Panc1 (cell line): ENCODE results near the gene DEK. TPM values are rescaled to one million over a fixed set of nuclear protein-coding genes. Genes with fewer than 3 reads are reported as not detected.

Experiments
- ATAC-seq: fragments of 200-7000 bp; cut with Tn5 transposase; 2 replicates; pipeline ENCODE4 v1.9.1; 2020; ENCODE audit warnings: mild to moderate bottlenecking, moderate library complexity
- BruUV-seq: library from RNA; stranded (reverse); fragments of 400-500 nt; replicated peaks from 2 replicates; lab custom pipeline; 2021; lab: Mats Ljungman, UMichigan
- CTCF ChIA-PET: fragments of 300-600 bp; sonication (Branson Sonifier 250); formaldehyde crosslinking; loops from one replicate; lab custom pipeline; 2022; ENCODE audit warnings: antibody characterized with exemption; lab: Charles Lee
- POLR2A ChIA-PET: fragments of 300-600 bp; sonication (Branson Sonifier 250); formaldehyde crosslinking; loops from one replicate; lab custom pipeline; 2022; ENCODE audit warnings: antibody characterized with exemption; lab: Charles Lee
- DNase-seq: peaks from one replicate; pipeline ENCODE4 v3.0.0-alpha.2; 2010; ENCODE audit warnings: low read depth, low spot score
- H3K27ac ChIP-seq: 2 replicates; pipeline ENCODE4 v1.5.1; 2011; ENCODE audit warnings: mild to moderate bottlenecking, low read length, inconsistent platforms
- H3K27me3 ChIP-seq: fragments of 200-500 bp; sonication (Bioruptor generic); 2 replicates; pipeline ENCODE4 v1.6.0; 2014; ENCODE audit warnings: low read length, inconsistent platforms; ENCODE audit not compliant: control insufficient read depth, insufficient read depth
- H3K36me3 ChIP-seq: fragments of 200-500 bp; sonication (Bioruptor generic); 2 replicates; pipeline ENCODE4 v1.5.1; 2014; ENCODE audit warnings: inconsistent platforms, mild to moderate bottlenecking, low read length, moderate library complexity; ENCODE audit not compliant: control insufficient read depth, insufficient read depth
- H3K4me1 ChIP-seq: 2 replicates; pipeline ENCODE4 v1.5.1; 2011; ENCODE audit warnings: inconsistent platforms, mild to moderate bottlenecking, low read length, moderate library complexity; ENCODE audit not compliant: control insufficient read depth, insufficient read depth
- H3K4me3 ChIP-seq, 2 experiments: 2 replicates each; pipeline ENCODE4 v1.5.1; 2011 to 2012; ENCODE audit warnings: low read depth in 2 of 2, low read length in 2 of 2, mild to moderate bottlenecking in 2 of 2, inconsistent platforms in 1 of 2, moderate library complexity in 1 of 2
- H3K9me3 ChIP-seq: fragments of 200-500 bp; sonication (Bioruptor generic); 2 replicates; pipeline ENCODE4 v1.5.1; 2014; ENCODE audit warnings: low read depth, mild to moderate bottlenecking, inconsistent platforms, low read length, moderate library complexity; ENCODE audit not compliant: control insufficient read depth, insufficient read depth
- CTCF ChIP-seq: fragments of 450-650 bp; IDR thresholded peaks from 2 replicates; pipeline ENCODE4 v1.5.1; 2017; ENCODE audit warnings: mild to moderate bottlenecking
- POLR2AphosphoS5 ChIP-seq: IDR thresholded peaks from 2 replicates; pipeline ENCODE4 v1.6.1; 2012; ENCODE audit warnings: mild to moderate bottlenecking, low read depth, low read length, moderate library complexity
- REST ChIP-seq, 2 experiments: IDR thresholded peaks; 2 replicates each; pipeline ENCODE4 v1.6.1; 2011 to 2012; ENCODE audit warnings: low read depth in 2 of 2, control low read depth in 1 of 2, low read length in 1 of 2, mild to moderate bottlenecking in 1 of 2, moderate library complexity in 1 of 2; ENCODE audit not compliant: insufficient read depth in 1 of 2
- SIN3A ChIP-seq: IDR thresholded peaks from 2 replicates; pipeline ENCODE4 v1.6.1; 2012; ENCODE audit warnings: low read depth, mild to moderate bottlenecking, low read length, moderate library complexity, borderline replicate concordance; ENCODE audit not compliant: insufficient read depth
- TCF7L2 ChIP-seq: IDR thresholded peaks from 2 replicates; pipeline ENCODE4 v1.6.1; 2011; ENCODE audit warnings: mild to moderate bottlenecking, low read depth, low read length, inconsistent platforms
- in situ Hi-C: cut with HindIII; loops from 2 replicates; pipeline ENCODE4 v1.10.0; 2016; ENCODE audit warnings: low sequenced_read_pairs, low pct_unique_long_range_greater_than_20kb
- intact Hi-C: fragments of 100-400 bp; cut with micrococcal nuclease; formaldehyde crosslinking; loops from one replicate; pipeline ENCODE4 v1.10.0; 2022; ENCODE audit not compliant: unreplicated experiment
- total RNA-seq: library from RNA; stranded (reverse); gene quantifications from one replicate; pipeline ENCODE4 v1.2.1, GENCODE V29; 2021; ENCODE audit not compliant: unreplicated experiment

Gene DEK
- total RNA-seq, 1 experiment from 2014 or later, result 177 TPM

GRCh38 chr6:18293076-18293904, 29.0 kb upstream of the DEK start:
- Histone ChIP-seq H3K4me3 (no peak overlapping the region), H3K4me1 (no peaks in the 10 kb centered on the region), H3K27ac (no peak overlapping the region), H3K36me3 (no peaks in the 10 kb centered on the region), H3K27me3 (no peaks in the 10 kb centered on the region), H3K9me3 (no peaks in the 10 kb centered on the region)
- intact Hi-C loops, result no loop called here
- peak; percentile 65; the same call in 1 of the 2 replicates for ATAC-seq
- no peak for TF ChIP-seq CTCF
- no peak for TF ChIP-seq POLR2AphosphoS5
- no peak for TF ChIP-seq SIN3A
- TF ChIP-seq REST (IDR thresholded peaks at IDR 0.05; ENCODE audit: insufficient read depth in 1 of 2, low read depth in 2 of 2, low read length in 1 of 2), result no peak
- TF ChIP-seq TCF7L2, result no peak
- no TSS peak for BruUV-seq
- in situ Hi-C loops, result no loop called here
- DNase-seq, result no peak
- ChIA-PET CTCF (no interaction called here), POLR2A (no interaction called here)

- no TSS peak for BruUV-seq
- no peaks in the 10 kb centered on the region for H3K36me3 ChIP-seq
- H3K4me1 ChIP-seq, result no peaks in the 10 kb centered on the region
- TF ChIP-seq TCF7L2 (no peak), REST (IDR thresholded peaks at IDR 0.05; ENCODE audit: insufficient read depth in 1 of 2, low read depth in 2 of 2, low read length in 1 of 2) (no peak), POLR2AphosphoS5 (no peak), SIN3A (no peak)
- H3K27me3 ChIP-seq, result peaks cover 4% of the 10 kb centered on the region; the same call in 1 of the 2 replicates
- ATAC-seq (no peak), DNase-seq (no peak)
- in situ Hi-C loops, result no loop called here
- POLR2A ChIA-PET, result no interaction called here
- H3K27ac ChIP-seq, result no peak overlapping the region
- CTCF ChIA-PET, result interaction anchor here (0.6 kb wide), 1 partner anchor 1076 kb away, joined by 3 read pairs; no protein-coding TSS in a partner anchor
- H3K9me3 ChIP-seq, result no peaks in the 10 kb centered on the region
- intact Hi-C loops, result no loop called here
- no peak overlapping the region for H3K4me3 ChIP-seq
Observed at GRCh38 chr6:18289283-18289682, 25.0 kb upstream of the DEK start.
